ENCODE data around the gene MTCH2. TPM values are rescaled to one million over a fixed set of nuclear protein-coding genes. Genes with fewer than 3 reads are reported as not detected.

Gene MTCH2
- total RNA-seq, 1 experiment from 2014 or later = 138 TPM

- no peak for TF ChIP-seq FOSL1 (IDR thresholded peaks at IDR 0.05; ENCODE audit: low read depth)
Measured at GRCh38 chr11:47578524-47579494, 63.5 kb downstream of the MTCH2 start, which contains the start of the genes KBTBD4 and NDUFS3 (continued).

- Histone ChIP-seq H3K4me2 (ENCODE audit: low read length) (peak overlapping the region; percentile 80), H3K9me3 (ENCODE audit: control insufficient read depth in 1 of 2, insufficient read depth in 1 of 2, low read depth in 1 of 2, low read length in 2 of 2) (no peaks in the 10 kb centered on the region), H3K9ac (ENCODE audit: low read length) (peak overlapping the region; percentile 88), H3K27ac (ENCODE audit: low read depth, low read length) (peak overlapping the region; percentile 76), H2AFZ (ENCODE audit: low read depth, low read length, poor library complexity, severe bottlenecking) (no peak overlapping the region), H3K27me3 (ENCODE audit: insufficient read depth, low read length) (no peaks in the 10 kb centered on the region), H3K9me2 (ENCODE audit: insufficient read depth) (no peaks in the 10 kb centered on the region), H3K36me3 (ENCODE audit: control insufficient read depth in 1 of 2, insufficient read depth in 2 of 2, low read length in 2 of 2) (peaks cover 30 to 44% of the 10 kb centered on the region in 2 experiments), H3K4me3 (replicated peaks in 1 of 2; ENCODE audit: low read depth in 1 of 2, low read length in 2 of 2) (peak overlapping the region; percentile 90 to 100), H4K20me1 (ENCODE audit: insufficient read depth) (no peaks in the 10 kb centered on the region), H3K79me2 (ENCODE audit: insufficient read depth, low read length) (peaks cover 71% of the 10 kb centered on the region), H3K4me1 (ENCODE audit: control insufficient read depth in 1 of 2, insufficient read depth in 2 of 2, low read length in 2 of 2) (peaks cover 10 to 25% of the 10 kb centered on the region in 2 experiments)
- TF ChIP-seq TCF7L2 (IDR thresholded peaks at IDR 0.05; ENCODE audit: borderline replicate concordance, extremely low read depth, insufficient read depth, insufficient read length) (no peak), SIN3A (IDR thresholded peaks at IDR 0.05; ENCODE audit: low read depth) (no peak), POLR2A (IDR thresholded peaks at IDR 0.05; ENCODE audit: borderline replicate concordance, extremely low read depth, insufficient read depth, insufficient read length) (no peak), ZFX (IDR thresholded peaks at IDR 0.05) (no peak), ATF3 (IDR thresholded peaks at IDR 0.05) (no peak), CTCF (IDR thresholded peaks at IDR 0.05 in 2 of 3, conservative IDR thresholded peaks at IDR 0.05 in 1 of 3; ENCODE audit: borderline replicate concordance in 1 of 3, insufficient read depth in 1 of 3, low read depth in 2 of 3, low read length in 2 of 3) (no peak), POLR2AphosphoS5 (IDR thresholded peaks at IDR 0.05; ENCODE audit: low read depth, low read length) (no peak), ELF1 (IDR thresholded peaks at IDR 0.05; ENCODE audit: borderline replicate concordance, low read depth) (no peak), RAD21 (IDR thresholded peaks at IDR 0.05; ENCODE audit: low read depth) (no peak), EZH2 (IDR thresholded peaks at IDR 0.05) (no peak), MAX (IDR thresholded peaks at IDR 0.05) (no peak), EGR1 (IDR thresholded peaks at IDR 0.05; ENCODE audit: low read depth) (no peak), YY1 (IDR thresholded peaks at IDR 0.05; ENCODE audit: extremely low read depth, insufficient replicate concordance, low read depth, low read length) (no peak)
- BruUV-seq (replicated peaks) = no TSS peak
- RAD21 ChIA-PET (ENCODE audit: low non-redundant PET in 1 of 2, low total read pairs in 2 of 2, uncharacterized antibody in 2 of 2, unreplicated experiment in 2 of 2) = interaction anchor here in 1 of 2 experiments (0.6 kb wide), 1 partner anchor 24 kb away, joined by 3 read pairs; no protein-coding TSS in a partner anchor
- ATAC-seq (no peak), DNase-seq (ENCODE audit: low read depth, low spot score) (no peak)
- POLR2A ChIA-PET = no interaction called here
- intact Hi-C loops (cut with micrococcal nuclease) = no loop called here
- CTCF ChIA-PET = no interaction called here
Measured at GRCh38 chr11:47577460-47578041, 64.8 kb downstream of the MTCH2 start.

All from HCT116 (cell line).